Urinary bladder (tissue), 4 donors: Measurements from ENCODE around the gene NINJ1. TPM values are rescaled to one million over a fixed set of nuclear protein-coding genes. Genes with fewer than 3 reads are reported as not detected.

Experiments used
- DNase-seq: peaks from one replicate; pipeline ENCODE4 v3.0.0-alpha.2; 2015; ENCODE audit errors: extremely low spot score
- H3K27ac ChIP-seq: one replicate; pipeline ENCODE4 v1.5.1; 2013; ENCODE audit warnings: low read depth, mild to moderate bottlenecking, moderate library complexity
- H3K36me3 ChIP-seq: one replicate; pipeline ENCODE4 v1.6.1; 2013; ENCODE audit warnings: mild to moderate bottlenecking, moderate library complexity; ENCODE audit not compliant: insufficient read depth
- H3K4me1 ChIP-seq: one replicate; pipeline ENCODE4 v1.6.1; 2013; ENCODE audit warnings: mild to moderate bottlenecking, moderate library complexity; ENCODE audit not compliant: insufficient read depth
- H3K4me3 ChIP-seq: one replicate; pipeline ENCODE4 v1.5.1; 2013; ENCODE audit warnings: low read depth, low read length
- WGBS: extraction: QIAGEN DNeasy Blood & Tissue Kit; methylation state at CpG from one replicate; pipeline ENCODE4 v1.1.7; 2013; 5-methylcytosine and 5-hydroxymethylcytosine counted together
- polyA plus RNA-seq: library from polyadenylated mRNA; stranded (reverse); fragments of 200-250 nt; gene quantifications from one replicate; pipeline ENCODE4 v1.2.3, GENCODE V29; 2013
- total RNA-seq: library from RNA; depleted of rRNA; stranded (reverse); fragments of >200 nt; gene quantifications from one replicate; pipeline ENCODE4 v1.2.3, GENCODE V29; 2014
- donor health status: healthy with polysubstance abuse.
- donor health status: healthy.

The NINJ1 gene
- total and polyA plus RNA-seq, 2 donors = 13.2 to 48.2 TPM

DNA sequence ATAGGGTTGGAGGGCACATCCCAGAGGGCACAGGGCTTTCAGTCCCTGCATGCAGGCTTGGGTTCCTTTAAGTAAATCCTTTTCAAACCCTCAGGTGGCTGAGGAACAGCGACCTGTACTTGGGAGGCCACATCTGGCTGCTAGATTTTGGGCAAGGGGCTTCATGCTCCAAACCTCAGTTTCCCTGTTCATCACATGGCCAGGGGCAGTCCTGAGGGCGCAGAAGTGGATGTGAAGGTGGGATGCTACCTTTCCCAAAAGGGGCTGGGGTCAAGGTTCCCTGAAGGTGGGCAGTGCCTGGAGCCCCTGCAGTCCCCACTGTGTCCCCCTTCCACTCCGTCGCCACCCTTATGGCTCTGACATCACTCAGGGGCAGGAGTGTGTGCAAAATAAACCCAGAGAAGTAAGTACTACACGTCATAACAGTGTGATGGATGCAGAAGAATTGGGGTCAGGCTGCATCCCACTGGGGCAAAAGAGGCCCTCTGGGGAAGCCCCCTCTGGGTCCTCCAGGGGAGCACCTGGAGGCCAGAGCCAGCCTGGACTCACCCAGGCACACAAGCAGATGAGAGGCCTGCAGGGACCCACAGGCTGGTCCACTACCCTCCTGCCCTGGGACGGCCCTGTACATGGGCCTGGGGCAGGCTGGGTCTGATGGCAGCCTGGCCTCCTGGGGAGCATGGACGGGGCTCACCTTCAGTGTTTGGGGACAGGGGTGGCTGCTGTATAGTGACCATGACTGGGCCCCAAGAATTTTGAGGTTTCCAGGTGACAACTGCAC, 40.0 kb downstream of the NINJ1 start:
- H3K36me3 ChIP-seq = no peaks in the 10 kb centered on the region
- H3K4me3 ChIP-seq = no peak overlapping the region
- no peak overlapping the region for H3K27ac ChIP-seq
- DNase-seq = no peak
- 74% methylated on average over 7 of the region's 7 CpGs for WGBS
- H3K4me1 ChIP-seq = no peaks in the 10 kb centered on the region

- no peak for DNase-seq
- no peak overlapping the region for H3K27ac ChIP-seq
- WGBS = 45% methylated on average over 11 of the region's 11 CpGs
- no peaks in the 10 kb centered on the region for H3K4me1 ChIP-seq
- no peaks in the 10 kb centered on the region for H3K36me3 ChIP-seq
- no peak overlapping the region for H3K4me3 ChIP-seq
Observed at GRCh38 chr9:93093127-93093876, 40.7 kb downstream of the NINJ1 start.

DNA sequence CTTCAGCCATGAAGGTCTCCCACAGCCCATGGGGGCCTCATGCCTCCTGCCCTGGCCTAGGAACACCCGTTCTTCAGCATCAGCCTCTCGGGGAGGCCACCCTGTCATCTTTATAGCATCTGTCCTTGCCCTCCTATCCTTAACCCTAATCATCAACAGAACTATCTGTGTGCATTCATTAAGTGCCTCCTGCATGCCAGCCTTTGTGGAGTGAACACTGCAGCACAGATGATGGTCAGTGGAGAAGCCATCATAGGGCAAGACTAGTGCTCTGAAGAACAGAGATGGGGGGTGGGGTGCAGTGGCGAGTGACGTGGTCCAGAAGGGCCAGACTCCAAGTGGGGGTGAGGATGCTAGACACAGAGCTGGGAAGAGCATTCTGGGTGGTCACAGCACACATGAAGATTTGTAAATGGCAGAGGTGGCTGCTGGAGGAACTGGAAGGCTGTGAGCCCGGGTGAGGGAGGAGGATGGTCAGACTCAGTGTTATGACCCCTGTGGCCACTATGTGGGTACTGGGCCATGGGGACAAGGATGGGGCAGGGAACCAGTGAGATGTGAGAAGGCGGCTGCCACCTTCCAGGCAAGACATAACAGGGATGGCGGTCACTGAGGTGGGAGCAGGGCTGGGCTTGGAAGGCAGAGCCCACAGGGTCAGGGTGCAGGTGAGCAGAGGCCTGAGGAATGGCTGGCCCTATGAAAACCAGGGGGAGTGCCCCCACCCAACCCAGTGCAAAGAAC, 41.6 kb downstream of the NINJ1 start:
- Histone ChIP-seq H3K36me3 (no peaks in the 10 kb centered on the region), H3K4me3 (no peak overlapping the region), H3K27ac (no peak overlapping the region), H3K4me1 (no peaks in the 10 kb centered on the region)
- DNase-seq = no peak
- WGBS = 86% methylated on average over 7 of the region's 7 CpGs

GRCh38 chr9:93091453-93092081, 42.5 kb downstream of the NINJ1 start:
- WGBS = 69% methylated on average over 3 of the region's 3 CpGs
- Histone ChIP-seq H3K27ac (no peak overlapping the region), H3K4me1 (no peaks in the 10 kb centered on the region), H3K4me3 (no peak overlapping the region), H3K36me3 (no peaks in the 10 kb centered on the region)
- DNase-seq = no peak

- Histone ChIP-seq H3K4me3 (no peak overlapping the region), H3K4me1 (no peaks in the 10 kb centered on the region), H3K27ac (no peak overlapping the region), H3K36me3 (no peaks in the 10 kb centered on the region)
- DNase-seq = no peak
- WGBS = 89% methylated on average over 4 of the region's 4 CpGs
Observed at GRCh38 chr9:93091056-93091452, 43.0 kb downstream of the NINJ1 start.

DNA sequence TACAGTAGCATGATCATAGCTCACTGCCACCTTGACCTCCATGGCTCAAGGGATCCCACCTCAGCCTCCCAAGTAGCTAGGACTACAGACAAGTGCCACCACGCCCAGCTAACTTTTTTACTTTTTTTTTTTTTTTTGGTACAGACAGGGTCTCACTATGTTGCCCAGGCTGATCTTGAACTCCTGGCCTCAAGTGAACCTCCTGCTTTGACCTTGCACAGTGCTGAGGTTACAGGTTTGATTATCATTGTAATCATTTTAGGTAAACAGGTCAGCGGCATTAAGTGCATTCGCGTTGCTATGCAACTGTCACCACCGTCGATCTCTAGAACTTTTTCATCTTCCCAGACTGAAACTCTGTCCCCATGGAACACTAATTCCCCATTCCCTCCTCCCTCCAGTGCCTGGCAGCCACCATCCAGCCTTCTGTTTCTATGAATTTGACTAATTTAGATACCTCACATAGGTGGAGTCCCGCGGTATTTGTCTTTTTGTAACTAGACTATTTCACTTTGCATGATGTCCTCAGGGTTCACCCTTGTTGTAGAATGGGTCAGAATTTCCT, 43.9 kb downstream of the NINJ1 start:
- no peaks in the 10 kb centered on the region for H3K4me1 ChIP-seq
- 83% methylated on average over 8 of the region's 8 CpGs for WGBS
- H3K27ac ChIP-seq = no peak overlapping the region
- no peak overlapping the region for H3K4me3 ChIP-seq
- H3K36me3 ChIP-seq = no peaks in the 10 kb centered on the region
- no peak for DNase-seq

- no peak for DNase-seq
- WGBS = 85% methylated on average over 12 of the region's 12 CpGs
- Histone ChIP-seq H3K4me3 (no peak overlapping the region), H3K27ac (no peak overlapping the region), H3K4me1 (no peaks in the 10 kb centered on the region), H3K36me3 (no peaks in the 10 kb centered on the region)
Observed at GRCh38 chr9:93089481-93089991, 44.5 kb downstream of the NINJ1 start.

GRCh38 chr9:93089024-93089423, 45.0 kb downstream of the NINJ1 start:
- Histone ChIP-seq H3K4me3 (no peak overlapping the region), H3K27ac (no peak overlapping the region), H3K4me1 (no peaks in the 10 kb centered on the region), H3K36me3 (no peaks in the 10 kb centered on the region)
- DNase-seq = no peak
- 90% methylated on average over 5 of the region's 5 CpGs for WGBS

DNA sequence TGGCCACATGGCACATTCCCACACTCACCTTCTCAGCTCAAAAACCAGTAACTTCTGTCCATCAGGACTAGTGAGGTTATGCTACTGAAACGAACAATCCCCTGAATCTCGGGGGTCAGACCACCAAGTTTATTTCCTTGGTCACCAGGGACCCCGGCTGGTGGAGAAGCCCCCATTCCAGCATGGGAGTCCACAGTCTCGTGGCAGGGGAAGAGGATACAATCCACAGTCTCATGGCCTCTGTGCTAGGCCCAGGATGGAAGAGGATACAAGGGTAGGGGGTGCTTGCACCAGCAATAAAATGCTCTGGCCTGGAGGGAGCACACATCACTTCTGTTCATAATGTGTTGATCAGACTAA, 45.4 kb downstream of the NINJ1 start:
- H3K4me1 ChIP-seq = no peaks in the 10 kb centered on the region
- 97% methylated on average over 4 of the region's 4 CpGs for WGBS
- no peaks in the 10 kb centered on the region for H3K36me3 ChIP-seq
- H3K4me3 ChIP-seq = no peak overlapping the region
- DNase-seq = no peak
- H3K27ac ChIP-seq = no peak overlapping the region

GRCh38 chr9:93087971-93088655, 45.9 kb downstream of the NINJ1 start:
- H3K4me3 ChIP-seq = no peak overlapping the region
- no peak overlapping the region for H3K27ac ChIP-seq
- WGBS = 98% methylated on average over 12 of the region's 12 CpGs
- H3K4me1 ChIP-seq = no peaks in the 10 kb centered on the region
- H3K36me3 ChIP-seq = no peaks in the 10 kb centered on the region
- DNase-seq = no peak

DNA sequence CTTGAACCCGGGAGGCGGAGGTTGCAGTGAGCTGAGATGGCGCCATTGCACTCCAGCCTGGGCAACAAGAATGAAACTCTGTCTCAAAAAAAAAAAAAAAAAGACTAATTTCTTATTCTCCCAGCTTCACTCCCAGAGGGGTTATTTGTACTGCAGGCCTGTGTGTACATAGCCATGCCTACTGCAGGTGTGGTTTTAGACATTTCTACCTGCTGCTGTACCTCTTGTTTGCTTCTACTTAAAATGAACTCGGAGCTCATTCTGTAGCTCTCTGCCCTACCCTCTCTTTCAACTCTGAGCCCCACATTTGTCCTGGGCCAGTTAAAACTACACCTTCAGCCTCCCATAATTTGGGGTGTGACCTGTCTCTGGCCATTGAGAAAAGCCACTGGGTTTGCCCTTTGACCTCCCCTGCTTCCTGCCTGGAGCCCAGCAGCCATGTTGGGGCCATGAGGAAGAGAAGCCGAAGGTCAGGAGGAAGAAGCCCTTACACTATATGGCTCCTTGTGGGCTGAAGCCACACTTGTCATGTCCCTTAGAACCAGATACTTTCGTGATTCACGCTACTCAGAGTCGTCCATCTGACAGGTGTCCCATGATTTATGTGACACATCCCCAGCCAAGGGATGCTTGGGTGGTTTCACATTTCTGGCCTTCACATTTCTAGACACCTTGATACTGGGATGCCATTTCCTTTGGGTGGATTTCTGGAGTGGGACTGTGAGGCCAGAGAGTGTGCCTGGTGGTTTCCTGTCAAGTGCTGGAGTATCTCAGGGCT, 47.4 kb downstream of the NINJ1 start:
- 92% methylated on average over 8 of the region's 8 CpGs for WGBS
- no peak overlapping the region for H3K4me3 ChIP-seq
- no peak overlapping the region for H3K27ac ChIP-seq
- H3K36me3 ChIP-seq = no peaks in the 10 kb centered on the region
- no peaks in the 10 kb centered on the region for H3K4me1 ChIP-seq
- DNase-seq = no peak

GRCh38 chr9:93085676-93086075, 48.4 kb downstream of the NINJ1 start:
- 97% methylated on average over 4 of the region's 4 CpGs for WGBS
- no peak overlapping the region for H3K4me3 ChIP-seq

More at GRCh38 chr9:93085676-93086075, 48.4 kb downstream of the NINJ1 start:
- Histone ChIP-seq H3K4me1 (no peaks in the 10 kb centered on the region), H3K27ac (no peak overlapping the region), H3K36me3 (no peaks in the 10 kb centered on the region)
- no peak for DNase-seq
